ENCODE results near the gene PWP2.
"Not testable (repeated sequence)": the region's sequence is repeated elsewhere in the genome, so short reads cannot be mapped to it uniquely, and the experiment has no call there.

Gene PWP2

DNA sequence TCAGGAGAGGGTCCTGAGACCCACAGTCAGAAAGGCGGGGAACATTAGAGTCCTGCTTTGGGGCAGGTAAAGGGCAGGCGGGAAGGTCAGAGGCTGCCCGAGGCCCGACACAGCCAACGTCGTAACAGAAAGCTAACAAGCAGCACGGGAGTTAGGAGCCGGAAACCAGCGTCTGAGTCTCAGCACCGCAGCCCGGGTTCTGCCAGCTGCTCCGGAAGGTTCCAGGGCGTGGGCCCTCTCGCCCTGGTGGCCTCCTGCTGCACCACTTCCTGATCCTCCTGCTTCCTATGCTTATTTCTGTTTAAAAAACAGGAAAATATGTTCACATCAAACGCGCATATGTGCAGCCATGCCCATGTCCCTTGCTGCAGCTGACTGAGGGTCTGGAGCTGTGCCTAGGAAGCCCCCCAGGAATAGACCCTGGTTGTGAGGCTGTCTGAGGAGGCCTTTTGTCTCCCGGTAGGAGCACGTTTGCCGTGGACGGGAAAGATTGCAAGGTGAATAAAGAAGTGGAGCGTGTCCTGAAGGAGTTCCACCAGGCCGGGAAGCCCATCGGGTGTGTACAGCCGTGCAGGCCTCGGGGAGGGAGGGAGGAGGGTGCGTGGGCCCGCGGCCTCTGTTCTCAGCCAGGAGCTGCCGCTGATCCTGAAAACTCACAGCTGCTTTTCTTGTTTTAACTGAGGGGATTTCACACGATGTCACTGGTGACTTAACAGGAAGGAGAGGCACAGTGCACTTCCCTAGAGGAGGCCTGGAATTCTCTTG, 32.8 kb downstream of the PWP2 start:
- DNase-seq: not testable (repeated sequence)

DNA sequence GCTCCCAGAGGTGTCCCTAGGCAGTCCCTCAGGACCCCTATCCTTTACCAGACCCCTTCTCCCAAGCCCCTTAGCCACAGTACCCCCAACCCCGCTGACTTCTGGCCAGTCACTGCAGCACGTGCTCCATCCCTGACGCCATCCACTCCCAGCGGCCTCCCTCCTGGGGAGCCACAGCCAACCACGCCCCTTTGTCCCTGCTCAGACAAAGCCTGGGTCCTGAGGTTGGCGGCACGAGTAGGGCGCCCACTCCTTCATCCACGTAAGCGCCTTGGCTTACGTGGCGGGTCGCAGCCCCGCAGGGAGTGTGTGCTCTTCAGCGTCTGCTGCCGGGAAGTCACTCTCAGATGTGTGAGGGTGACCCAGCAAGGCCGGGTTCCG, 33.3 kb downstream of the PWP2 start:
- DNase-seq: not testable (repeated sequence)

GRCh38 chr21:44142470-44142869, 35.3 kb downstream of the PWP2 start:
- not testable (repeated sequence) for DNase-seq

- DNase-seq: not testable (repeated sequence)
These were observed 36.2 kb downstream of the PWP2 start for GRCh38 chr21:44143380-44143779.

GRCh38 chr21:44143996-44144395, 36.8 kb downstream of the PWP2 start:
- not testable (repeated sequence) for DNase-seq

GRCh38 chr21:44144784-44145602, 37.8 kb downstream of the PWP2 start:
- DNase-seq: not testable (repeated sequence)

DNA sequence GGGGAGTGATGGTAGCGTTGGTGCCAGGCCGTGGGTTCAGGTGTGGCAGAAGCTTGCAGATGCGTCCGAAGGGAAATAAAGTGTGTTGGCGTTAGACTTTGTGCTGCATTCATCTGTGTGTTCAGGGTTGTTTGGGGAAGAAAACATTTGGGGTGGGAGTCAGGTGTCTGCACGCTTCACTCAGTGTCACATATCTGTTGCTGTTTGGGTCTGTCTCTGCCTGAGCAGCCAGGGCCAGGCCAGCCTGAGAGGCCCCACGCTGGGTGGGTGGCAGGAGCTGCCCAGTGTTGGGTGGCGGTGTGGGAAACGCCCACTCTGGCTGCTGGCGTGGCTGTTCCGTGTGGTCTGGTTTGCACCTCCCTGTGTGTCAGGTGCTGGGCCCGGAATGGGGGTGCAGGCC, 38.4 kb downstream of the PWP2 start:
- not testable (repeated sequence) for DNase-seq

DNA sequence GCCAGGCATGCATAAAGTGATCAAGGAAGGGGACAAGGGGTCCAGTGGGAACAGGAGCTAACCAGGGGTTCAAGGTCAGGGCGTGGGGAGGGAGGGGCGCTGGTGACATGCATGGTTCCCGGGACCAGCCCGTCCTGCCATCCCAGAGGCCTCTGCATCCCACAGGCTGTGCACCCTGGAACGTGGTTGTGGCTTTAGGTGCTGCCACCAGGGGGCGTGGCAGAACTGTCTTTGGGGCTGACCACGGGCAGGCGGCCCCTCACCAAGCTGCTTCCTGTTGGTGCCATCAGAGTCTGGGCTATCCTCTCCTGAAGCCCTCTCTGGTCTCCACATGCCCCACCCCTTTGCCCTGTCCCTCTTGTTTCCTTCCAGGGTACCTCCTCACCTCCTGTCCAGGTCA, 39.9 kb downstream of the PWP2 start:
- not testable (repeated sequence) for DNase-seq

DNA sequence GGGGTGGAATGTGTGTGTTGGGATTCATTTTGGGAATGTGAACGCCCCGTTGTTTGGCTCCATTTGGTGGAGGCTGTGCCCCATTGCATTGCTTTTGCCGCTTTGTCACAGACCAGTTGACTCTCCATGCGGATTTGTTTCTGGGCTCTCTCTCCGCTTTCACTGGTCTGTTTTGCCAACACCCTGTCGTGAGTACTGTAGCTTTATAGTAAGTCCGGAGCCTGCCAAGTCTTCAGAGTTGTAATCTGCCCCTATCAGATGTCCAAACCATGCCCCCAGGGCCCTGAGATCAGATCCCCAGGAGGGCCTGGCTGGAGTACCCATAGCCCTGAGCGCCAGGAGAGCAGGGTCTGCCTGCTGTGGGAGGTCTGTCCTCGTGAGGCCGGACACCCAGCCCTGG, 43.1 kb downstream of the PWP2 start:
- DNase-seq: not testable (repeated sequence)

DNA sequence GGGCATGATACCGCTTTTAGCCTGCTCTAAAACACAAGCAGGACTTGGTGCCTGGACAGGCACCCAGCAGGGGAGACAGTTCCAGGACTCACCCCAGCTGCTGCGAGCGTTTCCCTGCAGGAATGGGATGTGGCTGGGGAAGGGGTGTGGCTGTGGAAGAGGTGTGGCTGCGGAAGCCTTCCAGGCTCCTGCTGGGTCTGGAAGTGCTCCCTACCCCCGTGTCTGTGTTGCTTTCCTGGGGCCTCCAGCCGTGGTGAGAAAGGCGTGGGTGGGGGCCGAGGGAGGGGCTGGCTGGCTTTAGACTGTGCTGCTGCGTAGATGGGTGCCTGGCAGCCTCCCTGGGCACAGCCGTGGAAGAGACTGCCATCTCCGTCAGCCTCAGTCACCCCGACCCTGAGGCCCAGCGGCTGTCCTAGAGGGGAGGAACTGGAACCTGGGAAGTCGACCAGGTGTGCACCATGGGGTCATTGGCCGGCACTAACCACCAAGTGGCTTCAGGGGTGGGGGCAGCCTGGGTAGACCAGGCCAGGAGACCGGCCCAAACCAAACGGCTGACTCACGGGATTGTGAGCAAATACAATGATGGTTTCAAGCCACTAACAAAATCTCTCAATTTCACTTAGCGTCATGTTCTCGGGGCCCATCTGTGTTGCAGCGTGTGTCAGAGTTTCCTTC, 46.2 kb downstream of the PWP2 start:
- DNase-seq: not testable (repeated sequence)

GRCh38 chr21:44153889-44154228, 46.7 kb downstream of the PWP2 start:
- DNase-seq: not testable (repeated sequence)

- not testable (repeated sequence) for DNase-seq
These were observed 47.6 kb downstream of the PWP2 start for GRCh38 chr21:44154816-44155230.

DNA sequence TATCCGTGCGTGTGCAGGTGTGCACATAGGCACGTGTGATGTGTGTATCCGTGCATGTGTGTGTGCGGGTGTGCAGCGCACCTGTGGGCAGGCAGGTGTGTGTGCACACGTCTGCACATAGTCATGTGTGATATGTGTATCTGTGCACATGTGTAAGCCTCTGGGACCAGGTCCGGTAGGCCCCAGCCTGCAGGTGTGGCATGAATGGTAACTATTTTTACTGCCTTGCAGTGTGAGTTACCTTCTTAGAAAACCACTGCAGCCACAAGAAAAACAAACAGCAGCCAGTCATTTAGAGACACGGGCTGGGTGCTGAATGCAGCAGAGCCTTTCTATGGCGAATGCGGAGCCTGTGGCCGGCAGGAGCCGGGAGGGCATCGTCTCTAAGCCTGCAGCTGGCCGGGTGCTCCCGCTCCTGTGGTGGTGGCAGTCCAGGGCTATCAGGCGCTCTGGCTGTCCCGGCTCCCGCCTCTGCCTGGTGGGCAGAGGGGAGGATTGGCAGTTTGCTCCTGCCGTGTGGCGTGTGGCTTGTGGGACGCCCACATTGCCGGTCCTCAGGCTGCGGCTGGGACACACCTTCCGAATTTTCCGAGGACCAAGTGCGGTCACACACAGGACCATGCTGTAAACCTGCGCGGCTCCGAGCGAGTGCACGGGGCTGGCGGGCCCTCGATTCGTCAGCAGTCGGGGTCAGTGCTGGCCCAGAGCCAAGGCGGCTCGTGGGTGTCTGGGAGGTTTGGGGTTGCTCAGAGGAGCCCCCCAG, 48.2 kb downstream of the PWP2 start:
- not testable (repeated sequence) for DNase-seq

- not testable (repeated sequence) for DNase-seq
These were observed 48.8 kb downstream of the PWP2 start for GRCh38 chr21:44155994-44156380.

DNA sequence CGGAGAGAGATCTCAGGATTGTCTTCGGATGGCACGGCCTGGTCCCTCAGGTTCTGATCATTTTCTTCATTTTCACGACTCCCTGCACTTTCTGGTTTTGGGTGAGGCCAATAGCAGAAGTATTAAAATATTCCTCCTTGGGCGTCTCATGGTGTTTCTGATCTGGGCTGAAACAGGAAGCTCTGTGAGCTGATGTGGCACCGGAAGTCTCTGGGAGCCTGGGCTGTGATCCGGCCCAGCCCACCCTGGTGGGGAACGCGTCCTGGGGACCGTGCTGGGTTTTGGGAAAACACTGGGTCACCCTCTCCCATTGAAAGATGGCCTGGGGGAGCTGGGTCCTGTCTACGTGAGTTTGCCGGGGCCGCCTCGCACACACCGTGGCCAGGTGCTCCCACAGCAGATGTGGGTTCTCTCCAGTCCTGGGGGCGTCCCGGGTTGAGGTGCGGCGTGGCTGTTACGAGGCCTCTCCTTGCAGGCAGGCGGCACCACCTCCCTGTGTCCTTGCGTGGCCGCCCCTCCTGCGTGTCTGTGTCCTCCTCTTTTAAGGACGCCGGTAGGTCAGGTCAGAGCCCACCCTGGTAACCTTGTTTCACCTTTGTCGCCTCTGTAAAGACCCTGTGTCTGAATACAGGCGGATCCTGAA, 50.4 kb downstream of the PWP2 start:
- DNase-seq: not testable (repeated sequence)

DNA sequence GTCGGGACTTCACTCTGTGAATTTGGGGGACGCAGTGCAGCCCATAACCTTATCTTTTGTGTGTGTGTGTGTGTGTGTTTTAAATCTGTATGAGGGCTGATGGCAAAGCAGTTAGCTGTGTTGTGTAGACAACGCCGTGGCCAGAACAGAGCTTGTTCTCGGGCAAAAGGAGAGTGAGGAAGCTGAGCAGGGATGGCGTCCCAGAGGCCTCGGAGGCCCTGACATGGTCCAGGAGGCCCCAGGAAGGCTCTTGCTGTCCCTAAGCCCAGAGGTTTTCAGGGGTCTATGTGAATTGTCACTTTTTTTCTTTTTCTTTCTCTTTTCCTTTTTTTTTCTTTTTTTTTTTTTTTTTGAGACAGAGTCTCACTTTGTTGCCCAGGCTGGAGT, 50.9 kb downstream of the PWP2 start:
- not testable (repeated sequence) for DNase-seq

DNA sequence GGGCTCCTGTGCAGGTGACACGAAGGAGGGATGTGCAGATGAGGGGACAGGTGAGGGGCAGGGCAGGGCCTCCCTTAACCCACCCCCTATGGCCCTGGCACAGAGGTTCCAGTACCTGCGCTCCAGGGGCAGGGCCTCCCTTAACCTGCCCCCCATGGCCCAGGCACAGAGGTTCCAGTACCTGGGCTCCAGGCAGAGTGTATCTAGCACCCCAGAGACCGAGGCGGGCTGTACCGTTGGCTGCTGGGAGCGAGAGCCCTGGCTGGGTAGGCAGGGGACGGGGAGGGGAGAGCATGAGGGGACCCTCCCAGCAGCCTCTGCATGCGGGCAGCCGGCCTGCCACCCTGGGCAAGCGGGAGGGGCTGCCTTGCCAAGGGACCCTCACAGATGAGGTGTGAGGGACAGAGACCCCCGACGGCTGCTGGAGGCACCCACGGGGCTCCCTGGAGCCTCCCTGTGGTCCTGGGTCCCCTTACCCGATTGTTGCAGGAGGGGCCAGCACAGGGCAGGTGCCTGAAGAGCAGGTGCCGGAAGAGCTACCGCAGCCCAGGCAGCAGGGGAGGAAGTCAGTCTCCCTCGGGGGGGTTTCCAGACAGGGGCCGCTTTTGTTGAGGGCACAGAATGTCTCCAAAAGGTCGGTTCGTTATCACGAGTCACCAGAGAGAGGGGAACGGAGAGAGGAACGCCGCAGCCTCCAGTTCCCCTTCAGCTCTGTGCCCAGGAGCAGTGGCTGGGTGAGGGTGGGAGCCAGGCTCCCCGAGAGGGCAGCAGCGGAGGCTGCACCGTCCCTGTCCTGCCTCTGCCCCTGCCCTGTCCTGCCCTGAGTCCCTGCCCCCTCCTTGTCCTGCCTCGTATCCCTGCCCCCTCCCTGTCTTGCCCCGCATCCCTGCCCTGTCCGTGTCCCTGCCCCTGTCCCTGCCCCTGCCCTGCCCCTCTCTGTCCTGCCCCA, 52.4 kb downstream of the PWP2 start:
- not testable (repeated sequence) for DNase-seq

DNA sequence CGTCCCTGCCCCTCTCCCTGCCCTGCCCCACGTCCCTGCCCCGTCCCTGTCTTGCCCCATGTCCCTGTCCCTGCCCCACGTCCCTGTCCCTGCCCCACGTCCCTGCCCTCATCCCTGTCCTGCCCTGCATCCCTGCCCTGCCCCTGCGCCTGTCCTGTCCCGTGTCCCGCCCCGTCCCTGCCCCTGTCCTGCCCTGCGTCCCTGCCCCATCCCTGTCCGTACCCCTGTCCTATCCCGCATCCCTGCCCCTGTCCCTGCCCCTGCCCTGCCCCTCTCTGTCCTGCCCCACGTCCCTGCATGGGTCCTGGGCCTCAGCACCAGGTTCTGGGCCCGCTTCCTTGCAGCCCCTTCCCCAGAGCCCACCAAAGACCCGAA, 53.1 kb downstream of the PWP2 start:
- not testable (repeated sequence) for DNase-seq

GRCh38 chr21:44160821-44161220, 53.6 kb downstream of the PWP2 start:
- not testable (repeated sequence) for DNase-seq

DNA sequence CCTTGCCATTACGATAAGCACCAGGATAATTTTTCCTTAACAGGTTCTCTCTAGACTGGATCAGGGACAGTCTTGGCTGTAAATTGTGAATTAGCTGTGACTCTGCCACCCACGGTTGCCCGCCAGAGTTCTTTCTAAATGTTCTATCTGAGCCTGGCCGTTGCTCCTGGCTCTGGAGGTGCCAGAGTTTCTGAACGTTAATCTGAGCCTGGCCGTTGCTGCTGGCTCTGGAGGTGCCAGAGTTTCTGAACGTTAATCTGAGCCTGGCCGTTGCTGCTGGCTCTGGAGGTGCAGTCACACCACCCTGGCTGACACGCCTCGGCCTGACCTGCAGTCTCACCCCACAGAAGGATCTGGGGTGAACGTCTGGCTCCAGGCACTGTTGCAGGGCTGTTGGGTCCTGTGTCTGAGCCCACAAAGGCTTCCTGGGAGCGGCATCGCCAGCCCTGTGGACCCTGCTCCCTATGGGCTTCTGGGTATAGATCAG, 56.0 kb downstream of the PWP2 start:
- not testable (repeated sequence) for DNase-seq

- not testable (repeated sequence) for DNase-seq
These were observed 58.7 kb downstream of the PWP2 start for GRCh38 chr21:44165933-44166332.
